GM19328 (cell line): ENCODE results near the gene HMCN1.

Experiments
- ATAC-seq: cut with Tn5 transposase; IDR thresholded peaks from one replicate; pipeline ENCODE4 v1.9.1; 2021; ENCODE audit warnings: mild to moderate bottlenecking, moderate library complexity; ENCODE audit not compliant: unreplicated experiment

HMCN1 gene

DNA sequence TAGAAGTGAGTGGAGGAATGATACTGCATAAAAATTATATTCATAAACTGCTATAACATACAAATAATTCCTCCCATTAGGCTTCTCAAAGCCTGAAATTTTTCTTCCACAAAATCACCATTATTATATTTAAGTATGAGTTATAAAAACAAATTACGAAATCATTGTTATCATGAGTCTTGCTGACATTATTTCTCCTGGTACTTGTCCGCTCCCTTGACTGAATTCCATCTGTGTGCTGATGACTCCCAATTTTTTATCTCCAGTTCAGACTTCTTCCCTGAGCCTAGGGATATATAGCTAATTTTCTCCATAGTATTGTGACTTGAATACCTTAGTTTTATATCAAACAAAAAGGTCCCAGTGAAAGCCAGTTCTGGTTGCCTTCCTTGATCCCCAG lies 268.2 kb downstream of the HMCN1 start:
- ATAC-seq, result no peak

DNA sequence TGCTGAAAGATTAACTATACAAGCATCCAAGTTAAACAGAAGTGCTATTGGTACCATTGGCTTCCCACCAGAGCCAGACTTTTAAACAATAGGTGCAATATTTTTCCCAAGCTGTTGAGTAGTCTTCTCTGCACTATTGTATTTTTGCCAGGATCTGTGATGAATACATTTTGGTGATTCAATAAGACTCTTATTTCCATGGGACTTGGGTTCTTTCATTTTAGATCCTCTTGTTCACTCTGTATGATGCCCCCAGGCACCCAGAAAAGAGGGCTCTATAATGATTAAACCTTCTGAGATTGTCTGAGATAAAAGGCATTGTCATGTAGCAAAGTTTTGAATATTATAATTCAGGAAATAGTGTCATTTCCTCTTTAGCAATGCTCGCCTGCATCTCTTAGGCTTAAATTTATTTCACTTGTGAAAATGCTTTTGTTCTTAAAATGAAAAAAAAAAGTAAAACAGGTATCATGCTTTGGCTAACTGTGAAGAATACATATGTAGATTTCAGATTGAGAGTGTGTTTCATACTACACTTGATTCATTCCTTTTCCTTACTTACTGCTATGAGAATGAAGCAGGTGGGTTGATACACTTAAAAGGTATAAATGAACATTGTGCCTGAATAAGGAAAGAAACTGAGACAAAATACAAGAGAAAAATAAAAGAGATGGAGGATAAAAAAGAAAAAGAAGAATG lies 275.0 kb downstream of the HMCN1 start:
- ATAC-seq, result no peak

DNA sequence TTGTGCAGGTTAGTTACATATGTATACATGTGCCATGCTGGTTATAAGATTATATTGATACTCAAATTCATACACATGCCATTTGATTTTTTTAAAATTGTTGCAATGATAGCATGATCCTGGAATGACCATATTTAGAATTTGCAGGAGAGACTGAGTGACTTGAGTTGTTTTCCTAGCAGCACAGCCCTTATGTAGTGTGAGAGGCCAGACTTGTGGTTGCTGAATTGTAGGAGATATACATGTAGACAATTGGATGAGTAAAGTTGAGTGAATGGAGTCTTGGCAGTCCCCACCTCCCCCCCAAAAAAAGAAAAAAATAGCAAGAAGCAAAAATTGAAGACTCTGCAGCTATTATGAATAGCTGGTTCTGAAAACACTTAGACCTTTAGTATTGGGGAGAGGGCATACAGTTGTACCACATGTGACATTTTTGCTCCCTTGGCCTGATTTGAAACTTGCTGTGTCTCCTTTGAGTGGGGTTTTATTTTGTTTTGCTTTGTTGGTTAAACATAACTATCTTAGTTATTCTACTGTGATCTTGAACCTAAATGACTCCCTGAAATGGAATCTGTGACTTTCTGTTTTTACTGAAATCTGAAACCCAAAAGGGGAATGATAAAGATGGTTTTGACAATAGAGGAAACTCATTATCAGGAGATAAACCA lies 280.3 kb downstream of the HMCN1 start:
- no peak for ATAC-seq

DNA sequence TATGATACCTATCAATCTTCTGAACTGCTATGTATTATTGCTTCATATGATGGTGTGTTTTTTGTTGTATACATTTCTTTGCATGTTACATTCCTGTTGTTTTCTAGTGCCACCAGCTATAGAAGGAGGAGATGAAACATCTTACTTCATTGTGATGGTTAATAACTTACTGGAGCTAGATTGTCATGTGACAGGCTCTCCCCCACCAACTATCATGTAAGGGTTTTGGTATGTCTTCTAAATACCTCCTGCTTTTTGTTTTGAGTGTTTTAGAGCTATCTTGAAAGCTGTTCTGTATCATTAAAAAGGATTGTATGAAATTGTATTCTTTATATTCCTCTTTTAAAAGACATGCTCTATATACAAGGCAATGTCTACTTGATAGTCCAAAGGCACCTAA lies 282.7 kb downstream of the HMCN1 start:
- ATAC-seq, result no peak

DNA sequence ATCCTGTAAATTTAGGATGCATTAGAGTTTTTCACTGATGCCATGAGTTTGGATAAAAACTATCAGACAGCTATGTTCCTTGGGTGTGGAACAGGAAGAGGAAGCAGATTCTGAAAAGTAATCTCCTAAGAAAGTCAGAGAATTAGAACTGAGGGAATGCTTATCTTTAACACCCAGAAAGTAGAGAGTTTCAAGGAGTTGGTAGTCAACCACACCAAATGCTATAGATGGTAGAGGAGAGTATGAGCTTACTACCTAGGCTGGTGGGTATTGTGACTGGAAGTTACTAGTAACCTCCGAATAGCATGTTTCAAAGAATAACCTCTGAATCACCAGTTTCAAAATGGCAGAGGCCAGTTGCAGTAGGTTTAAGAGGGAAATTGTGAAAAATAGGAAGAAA lies 288.0 kb downstream of the HMCN1 start:
- ATAC-seq, result no peak

DNA sequence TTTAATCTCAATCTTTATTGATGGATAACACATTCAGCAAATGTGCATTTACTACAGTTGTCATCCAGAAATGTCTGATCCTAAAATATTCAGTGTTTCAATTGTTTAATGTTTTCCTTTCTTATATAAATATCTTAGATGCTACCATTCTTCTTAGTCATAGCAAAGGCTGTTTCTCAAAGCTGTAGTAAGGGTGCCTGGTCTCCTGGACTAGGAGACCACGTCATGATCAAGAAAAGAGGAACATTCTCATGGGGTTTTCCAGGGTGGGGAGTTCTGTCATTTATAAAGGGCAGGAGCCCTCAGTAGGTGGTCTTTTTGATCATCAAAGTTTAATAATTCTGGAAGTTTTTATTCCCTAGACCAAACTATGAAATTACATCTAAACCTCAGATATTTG lies 292.8 kb downstream of the HMCN1 start:
- no peak for ATAC-seq

DNA sequence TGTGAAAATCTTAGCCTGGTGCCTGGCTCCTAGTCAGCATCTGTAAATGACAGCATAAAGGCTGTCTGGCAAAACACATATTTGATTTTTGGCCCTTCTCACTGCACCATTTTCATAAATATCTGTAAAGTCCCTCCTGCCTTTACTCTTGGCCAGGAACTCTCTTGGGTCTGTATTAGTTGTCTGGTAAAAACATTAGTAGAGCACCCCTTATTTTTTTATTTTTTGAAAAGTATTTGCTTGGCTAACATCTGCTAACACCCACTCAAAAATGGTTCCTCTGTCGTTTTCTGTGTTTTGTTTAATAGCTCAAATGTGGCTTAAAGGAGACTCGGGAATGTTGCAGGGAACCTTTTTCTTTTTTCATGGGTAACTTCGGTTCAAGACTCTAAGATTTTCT lies 293.4 kb downstream of the HMCN1 start:
- ATAC-seq, result no peak

DNA sequence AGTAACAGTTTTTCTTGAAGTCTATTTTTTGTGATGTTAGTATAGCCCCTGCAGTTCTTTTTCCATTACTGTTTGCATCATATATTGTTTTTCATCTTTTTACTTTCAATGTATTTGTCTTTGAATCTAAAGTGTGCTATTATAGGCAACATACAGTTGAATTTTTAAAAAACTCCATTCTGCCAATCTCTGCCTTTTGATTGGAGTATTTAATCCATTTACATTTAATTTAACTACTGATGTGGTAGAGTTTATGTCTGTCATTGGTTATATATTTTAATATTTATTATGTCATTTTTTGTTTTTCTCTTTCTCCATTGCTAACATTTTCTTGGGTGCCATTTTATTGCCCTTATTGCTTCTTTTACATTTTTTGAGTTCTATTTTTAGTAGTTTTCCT lies 296.3 kb downstream of the HMCN1 start:
- no peak for ATAC-seq

DNA sequence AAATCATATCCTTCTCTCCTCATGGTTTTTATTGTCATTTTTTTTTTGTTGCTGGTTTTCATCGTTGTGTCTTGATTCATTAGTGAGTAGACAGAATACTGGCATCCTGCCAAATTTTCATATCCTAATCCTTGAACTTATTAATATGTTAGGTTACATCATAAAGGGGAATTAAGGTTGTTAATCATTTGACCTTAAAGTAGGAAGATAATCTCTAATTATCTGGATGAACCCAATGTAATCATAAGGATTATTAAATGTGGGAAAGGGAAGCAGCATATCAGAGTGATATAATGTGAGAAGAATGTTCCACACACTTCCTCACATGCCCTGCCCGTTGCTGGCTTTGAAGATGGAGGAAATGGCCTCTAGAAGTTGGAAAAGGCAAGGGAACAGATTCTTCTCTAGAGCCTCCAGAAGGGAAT lies 299.7 kb downstream of the HMCN1 start:
- ATAC-seq, result no peak

DNA sequence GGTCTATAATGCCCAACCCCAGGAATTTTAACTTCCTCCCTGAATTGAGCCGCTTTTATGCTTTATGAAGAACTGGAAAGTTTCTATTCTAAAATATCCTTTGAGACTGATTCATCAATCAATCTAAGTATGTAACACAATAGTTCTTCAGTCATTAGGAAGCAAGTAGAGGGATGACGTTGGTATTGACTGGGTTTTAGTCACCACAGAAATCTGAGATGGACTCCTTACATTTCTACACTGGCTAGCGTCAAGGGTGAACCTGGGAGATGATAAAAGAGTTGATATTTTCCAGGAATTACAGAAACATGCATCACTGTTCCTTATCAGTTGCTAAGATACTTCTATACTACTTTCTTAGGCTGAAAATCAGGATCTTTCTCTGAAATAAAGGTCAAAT lies 308.0 kb downstream of the HMCN1 start:
- ATAC-seq, result no peak

DNA sequence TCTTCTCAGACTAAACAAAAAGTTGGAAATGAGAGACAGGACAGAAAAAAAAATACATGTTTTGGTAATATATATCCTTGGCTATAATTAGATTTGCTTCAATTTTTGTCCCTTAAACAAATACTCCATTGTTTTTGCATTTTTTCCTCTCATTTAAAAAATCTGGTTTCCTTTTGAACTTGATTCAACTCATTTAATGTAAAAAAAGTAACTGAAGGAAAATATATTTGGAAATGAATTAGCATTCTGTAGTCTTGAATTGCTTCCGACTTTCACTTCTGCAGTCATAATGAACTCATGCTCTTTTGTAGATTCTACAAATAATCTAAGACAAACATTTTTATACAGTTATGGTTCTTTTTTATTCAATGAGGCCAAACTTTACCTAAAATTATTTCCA lies 309.1 kb downstream of the HMCN1 start:
- no peak for ATAC-seq

DNA sequence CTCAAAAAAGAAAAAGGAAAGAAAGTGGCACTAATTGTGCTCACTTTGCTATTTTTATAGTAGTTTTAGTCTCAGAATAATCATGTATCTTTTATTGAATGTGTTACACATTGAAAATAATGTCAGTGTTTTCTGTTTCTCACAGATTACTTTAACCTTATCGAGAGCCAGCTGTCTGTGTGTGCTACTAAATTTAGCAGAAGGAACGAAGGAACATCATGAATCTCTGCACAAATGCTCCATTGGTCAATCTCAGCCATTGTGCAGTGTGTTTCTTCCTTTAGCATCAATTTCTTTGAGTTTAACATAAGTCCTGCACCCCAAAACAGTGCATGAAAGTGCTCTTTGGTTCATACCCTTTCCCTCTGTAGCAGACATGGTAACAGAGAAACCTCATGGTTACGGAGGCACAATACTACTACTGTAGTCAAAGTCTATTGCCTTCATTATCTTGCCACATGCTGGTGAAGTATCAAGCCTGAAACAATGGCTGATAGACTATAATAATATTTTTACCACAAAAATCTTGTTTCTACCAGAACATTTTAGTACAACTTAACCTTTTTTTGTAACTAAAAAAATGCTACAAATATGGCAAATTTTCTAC lies 310.0 kb downstream of the HMCN1 start:
- no peak for ATAC-seq

DNA sequence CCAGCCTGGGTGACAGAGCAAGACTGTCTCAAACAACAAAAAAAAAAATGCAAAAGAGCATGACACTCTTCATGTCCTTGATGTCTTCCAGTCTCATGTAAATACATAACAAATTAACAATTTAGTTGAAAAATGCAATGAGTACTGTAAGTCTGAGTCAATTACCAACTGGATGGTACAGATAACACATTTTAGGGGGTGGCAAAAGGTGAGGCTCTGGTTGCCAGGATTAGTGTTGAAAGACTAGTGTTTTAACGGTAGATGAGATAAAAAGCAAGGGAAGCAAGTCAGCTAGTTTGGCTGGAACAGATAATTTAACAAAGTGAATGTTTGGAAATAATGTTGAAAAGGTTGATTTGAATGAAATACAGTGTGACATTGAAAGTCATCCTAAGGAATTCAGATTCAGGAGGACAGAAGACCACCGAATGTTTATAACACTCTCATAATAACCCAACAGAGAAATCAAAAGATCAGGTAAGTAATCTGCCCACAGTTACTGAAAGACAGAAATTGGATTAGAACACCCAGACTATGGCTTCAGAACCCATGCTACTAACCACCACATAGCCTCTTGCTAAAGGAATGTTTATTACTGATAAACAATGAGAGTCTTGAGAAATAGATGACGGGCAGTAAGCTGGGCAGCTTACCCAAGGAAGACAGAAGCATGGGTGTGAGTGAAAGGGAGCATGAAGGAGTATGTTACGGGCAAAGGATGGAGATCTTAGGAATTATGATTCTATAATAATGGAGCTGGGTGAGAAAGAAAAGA lies 312.4 kb downstream of the HMCN1 start:
- ATAC-seq, result no peak

DNA sequence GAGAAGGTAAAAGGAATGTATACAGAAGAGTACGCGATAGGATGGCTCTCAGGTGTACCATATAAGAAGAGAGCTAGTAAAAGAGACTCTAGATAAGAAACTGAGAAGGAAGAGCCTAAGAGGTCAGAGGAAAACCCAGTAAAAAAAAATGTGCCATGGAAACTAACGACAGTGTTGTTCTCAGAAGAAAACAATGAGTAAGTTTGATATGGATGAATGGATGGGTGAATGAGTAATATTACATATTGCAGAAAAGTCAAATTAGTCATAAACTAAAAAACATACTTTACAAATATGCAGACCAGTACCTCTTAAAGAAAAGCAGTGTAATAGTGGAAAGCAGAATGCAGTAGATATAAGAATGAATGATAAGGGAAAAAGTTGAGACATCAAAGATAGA lies 316.2 kb downstream of the HMCN1 start:
- no peak for ATAC-seq

DNA sequence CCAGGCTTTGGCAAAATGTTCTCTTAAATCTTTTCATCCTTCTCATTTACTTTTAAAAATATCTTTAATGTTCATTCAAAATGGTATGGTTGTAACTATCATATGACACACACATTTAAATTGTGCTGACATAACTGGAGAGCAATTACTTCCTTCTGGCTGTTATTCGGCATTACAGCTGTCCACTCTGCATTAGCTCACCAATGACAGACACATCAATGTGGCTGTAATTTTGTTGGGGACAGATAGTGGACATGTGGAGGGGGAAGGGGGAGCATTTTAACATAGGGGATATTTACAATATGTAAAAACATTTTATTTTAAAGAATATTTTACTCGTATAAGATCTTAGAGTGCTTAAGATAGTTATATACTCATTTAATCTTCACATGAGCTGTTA lies 319.8 kb downstream of the HMCN1 start:
- ATAC-seq, result no peak

DNA sequence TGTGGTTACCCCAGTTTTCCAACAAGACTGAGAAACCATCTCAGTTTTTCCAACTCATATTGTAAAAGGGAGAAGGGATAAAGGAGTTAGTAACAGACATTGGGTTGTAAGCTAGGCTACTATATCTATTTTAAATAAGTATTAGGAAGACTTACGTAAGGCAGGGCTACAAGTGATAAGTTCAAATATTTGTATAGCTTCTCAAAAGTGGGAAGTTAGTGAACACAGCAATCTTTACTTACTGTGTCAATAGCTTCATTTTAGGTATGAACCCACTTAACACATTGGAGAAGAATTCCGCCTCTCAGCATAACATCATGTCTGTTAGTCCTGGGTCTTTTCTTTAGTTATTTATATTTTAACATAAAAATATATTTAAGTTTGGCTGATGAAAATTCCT lies 320.7 kb downstream of the HMCN1 start:
- ATAC-seq, result no peak

DNA sequence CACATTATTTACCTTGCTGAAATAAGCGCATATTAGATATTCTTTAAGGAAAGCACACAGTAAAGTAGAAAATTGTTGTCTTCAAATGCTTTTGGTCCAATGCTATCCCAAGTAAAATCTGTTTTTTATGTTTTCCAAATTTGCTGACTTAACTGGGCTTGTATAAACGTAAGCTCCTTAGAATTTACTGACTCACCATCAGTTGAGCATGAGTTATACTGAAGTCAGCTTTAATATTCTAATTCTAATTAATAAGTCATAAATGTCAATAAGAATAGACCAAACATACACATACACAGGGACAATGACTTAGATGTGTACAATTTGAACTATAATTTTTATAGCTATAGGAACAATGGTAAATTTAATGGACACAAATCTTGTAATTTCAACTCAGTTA lies 321.7 kb downstream of the HMCN1 start:
- no peak for ATAC-seq

DNA sequence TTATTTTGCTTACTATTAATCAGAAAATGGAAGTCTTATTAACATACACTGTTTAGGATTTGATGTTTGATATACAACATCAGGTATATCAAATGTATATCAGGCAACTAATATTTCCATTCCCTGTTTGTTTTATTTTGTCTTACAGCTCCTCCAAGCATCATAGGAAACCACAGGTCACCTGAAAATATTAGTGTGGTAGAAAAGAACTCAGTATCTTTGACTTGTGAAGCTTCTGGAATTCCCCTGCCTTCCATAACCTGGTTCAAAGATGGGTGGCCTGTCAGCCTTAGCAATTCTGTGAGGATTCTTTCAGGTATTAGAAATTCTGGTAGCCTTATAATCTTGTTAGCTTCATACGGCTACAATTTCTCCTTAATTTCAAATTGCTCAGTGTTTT lies 322.9 kb downstream of the HMCN1 start:
- ATAC-seq, result no peak

DNA sequence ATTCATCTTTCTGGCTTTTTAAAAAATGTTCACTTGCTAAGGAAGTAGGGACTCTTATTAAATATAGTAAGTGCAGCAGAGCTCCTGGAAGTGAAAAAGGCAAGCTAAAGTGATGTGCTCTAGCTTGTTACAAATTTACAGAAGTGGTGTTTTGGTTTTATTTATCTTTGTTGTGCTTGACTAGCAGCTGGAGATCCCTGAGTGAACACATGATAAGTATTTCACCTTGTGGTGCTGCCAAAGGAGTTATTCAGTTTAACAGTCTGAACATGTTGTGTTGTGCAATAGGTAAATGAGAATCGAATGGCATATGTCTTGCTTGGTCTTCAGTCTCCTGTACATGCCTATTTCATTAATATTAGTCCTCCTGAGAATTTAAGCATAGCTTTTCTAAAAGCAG lies 325.1 kb downstream of the HMCN1 start:
- no peak for ATAC-seq

DNA sequence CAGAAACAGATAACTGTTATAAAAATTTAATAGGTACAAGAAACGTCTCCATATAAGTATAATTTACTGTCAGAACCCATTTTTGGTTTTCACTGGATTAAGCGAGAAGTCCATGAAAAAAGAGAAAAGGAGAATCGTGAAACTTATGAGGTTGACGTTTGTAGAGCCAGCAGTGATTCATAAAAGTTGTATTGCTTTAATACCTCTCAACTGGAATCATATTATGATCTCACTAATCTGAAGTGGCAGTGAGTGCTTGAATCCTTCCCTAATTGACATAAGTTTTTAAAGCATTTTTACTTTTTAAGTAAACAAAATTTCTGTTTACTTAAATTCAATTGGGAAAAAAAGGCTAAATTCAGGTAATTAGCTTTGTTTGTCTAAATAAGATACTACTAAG lies 325.6 kb downstream of the HMCN1 start:
- no peak for ATAC-seq

DNA sequence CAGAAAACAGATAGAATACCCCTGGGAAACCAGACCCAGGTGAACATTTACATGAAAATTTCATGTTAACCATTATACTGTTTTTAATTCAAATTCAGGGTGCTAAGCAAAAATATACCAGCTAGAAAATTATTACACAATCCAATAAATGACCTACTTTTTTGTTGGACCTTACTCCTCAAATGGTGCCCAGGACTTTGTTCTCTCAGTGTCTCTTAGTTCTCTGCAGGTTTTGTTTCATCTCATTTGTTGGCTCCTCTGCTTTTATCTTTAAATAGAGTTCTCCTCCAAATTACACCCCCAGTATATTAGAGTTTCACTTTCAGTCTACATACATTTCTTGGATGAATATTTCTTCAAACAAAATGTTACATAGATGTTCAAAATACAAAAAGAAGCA lies 326.0 kb downstream of the HMCN1 start:
- ATAC-seq, result no peak
